Esophagus (tissue), 2 donors: ENCODE results near the gene GPR39. TPM values are rescaled to one million over a fixed set of nuclear protein-coding genes. Genes with fewer than 3 reads are reported as not detected.

Experiments
- H3K27ac ChIP-seq, 2 donors: one replicate each; pipeline ENCODE4 v1.5.1; 2013; ENCODE audit warnings: low read depth in 2 of 2, mild to moderate bottlenecking in 2 of 2, inconsistent platforms in 1 of 2, low read length in 1 of 2, moderate library complexity in 1 of 2
- H3K27me3 ChIP-seq, 2 donors: one replicate each; pipeline ENCODE4 v1.6.1; 2013; ENCODE audit warnings: low read length in 2 of 2, control low read depth in 1 of 2, mild to moderate bottlenecking in 1 of 2; ENCODE audit not compliant: insufficient read depth in 2 of 2, control insufficient read depth in 1 of 2
- H3K36me3 ChIP-seq, 2 donors: one replicate each; pipeline ENCODE4 v1.6.1; 2013; ENCODE audit warnings: low read length in 1 of 2; ENCODE audit not compliant: control insufficient read depth in 2 of 2, insufficient read depth in 2 of 2
- H3K4me1 ChIP-seq, 2 donors: one replicate each; pipeline ENCODE4 v1.6.1; 2013; ENCODE audit warnings: low read length in 1 of 2; ENCODE audit not compliant: control insufficient read depth in 2 of 2, insufficient read depth in 2 of 2
- H3K4me3 ChIP-seq, 2 donors: one replicate each; pipeline ENCODE4 v1.5.1; 2013; ENCODE audit warnings: low read length in 2 of 2, mild to moderate bottlenecking in 2 of 2, low read depth in 1 of 2, moderate library complexity in 1 of 2
- H3K9me3 ChIP-seq, 2 donors: one replicate each; pipeline ENCODE4 v1.6.1; 2013; ENCODE audit warnings: mild to moderate bottlenecking in 2 of 2, low read depth in 1 of 2, low read length in 1 of 2, moderate library complexity in 1 of 2; ENCODE audit not compliant: control insufficient read depth in 2 of 2, insufficient read depth in 1 of 2
- WGBS, 2 donors: extraction: QIAGEN DNeasy Blood & Tissue Kit; methylation state at CpG; one replicate each; pipeline ENCODE4 v1.1.7; 2013; 5-methylcytosine and 5-hydroxymethylcytosine counted together
- polyA plus RNA-seq, 2 donors: library from polyadenylated mRNA; stranded (reverse); fragments of 200-250 nt; gene quantifications; one replicate each; pipeline ENCODE4 v1.2.3, GENCODE V29; 2013
- donor health status: healthy with polysubstance abuse.
- donor health status: Bipolar disorder and iron deficiency.

GPR39 gene
- polyA plus RNA-seq, 2 donors, result 0.65 to 0.93 TPM

- H3K4me3 ChIP-seq, result no peak overlapping the region
- peaks cover 0 to 2% of the 10 kb centered on the region in 2 donors for H3K27me3 ChIP-seq
- H3K36me3 ChIP-seq, result no peaks in the 10 kb centered on the region
- no peak overlapping the region for H3K27ac ChIP-seq
- H3K4me1 ChIP-seq, result peaks cover 0 to 3% of the 10 kb centered on the region in 2 donors
- H3K9me3 ChIP-seq, result no peaks in the 10 kb centered on the region
- WGBS, 2 donors, result 85 to 87% methylated on average over 4 of the region's 4 CpGs
Observed at GRCh38 chr2:132607426-132608090, 191.0 kb downstream of the GPR39 start.

- peaks cover 0 to 3% of the 10 kb centered on the region in 2 donors for H3K4me1 ChIP-seq
- no peaks in the 10 kb centered on the region for H3K9me3 ChIP-seq
- peaks cover 0 to 2% of the 10 kb centered on the region in 2 donors for H3K27me3 ChIP-seq
- WGBS, 2 donors, result 69 to 76% methylated on average over 6 of the region's 6 CpGs
- no peaks in the 10 kb centered on the region for H3K36me3 ChIP-seq
- H3K27ac ChIP-seq, result no peak overlapping the region
- no peak overlapping the region for H3K4me3 ChIP-seq
Observed at GRCh38 chr2:132608311-132608710, 191.7 kb downstream of the GPR39 start.

GRCh38 chr2:132609101-132609890, 192.7 kb downstream of the GPR39 start:
- Histone ChIP-seq H3K4me3 (no peak overlapping the region), H3K4me1 (peaks cover 0 to 3% of the 10 kb centered on the region in 2 donors), H3K27ac (no peak overlapping the region), H3K36me3 (no peaks in the 10 kb centered on the region), H3K9me3 (no peaks in the 10 kb centered on the region), H3K27me3 (peaks cover 0 to 2% of the 10 kb centered on the region in 2 donors)
- WGBS, 2 donors, result 79 to 90% methylated on average over 8 of the region's 8 CpGs

GRCh38 chr2:132611719-132612118, 195.1 kb downstream of the GPR39 start:
- no peaks in the 10 kb centered on the region for H3K9me3 ChIP-seq
- no peak overlapping the region for H3K4me3 ChIP-seq
- no peaks in the 10 kb centered on the region for H3K36me3 ChIP-seq
- no peak overlapping the region for H3K27ac ChIP-seq
- 66 to 71% methylated on average over 2 of the region's 2 CpGs for WGBS, 2 donors
- H3K27me3 ChIP-seq, result no peaks in the 10 kb centered on the region
- no peaks in the 10 kb centered on the region for H3K4me1 ChIP-seq

DNA sequence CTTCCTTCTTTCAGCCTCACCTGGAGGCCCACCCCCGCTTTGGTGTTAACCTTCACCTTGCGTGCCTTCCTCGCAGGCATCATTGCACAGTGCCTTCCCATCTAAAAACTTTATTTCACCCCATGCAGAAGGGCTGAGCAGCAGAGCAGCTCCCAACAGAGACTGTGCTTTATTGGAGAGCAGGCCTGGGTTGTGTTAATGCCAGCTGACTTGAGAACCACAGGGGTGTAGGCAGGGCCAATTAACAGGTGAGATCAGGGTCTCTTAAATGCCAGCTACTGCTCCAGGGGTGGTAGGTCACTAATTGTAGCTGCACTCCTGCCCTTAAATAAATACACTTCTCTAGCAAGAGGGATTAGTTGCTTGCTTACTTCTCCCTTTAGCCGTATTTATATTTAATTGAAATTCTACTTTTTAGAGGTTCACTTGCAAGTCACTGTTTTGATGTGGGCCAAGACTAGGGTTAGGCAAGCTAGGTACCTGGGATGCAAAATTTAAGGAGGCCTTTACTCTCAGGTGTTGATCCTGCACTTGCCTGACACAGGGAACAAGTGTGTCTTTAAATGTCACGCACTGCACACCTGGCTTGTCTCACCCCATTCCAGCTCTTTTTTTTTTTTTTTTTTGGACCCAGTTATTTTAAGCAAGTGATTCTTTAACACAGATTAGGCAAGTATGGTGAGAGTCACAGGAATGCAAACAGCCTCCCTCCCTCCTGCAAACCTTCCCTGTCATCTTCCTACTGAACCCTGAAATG, 198.9 kb downstream of the GPR39 start:
- no peaks in the 10 kb centered on the region for H3K9me3 ChIP-seq
- H3K4me3 ChIP-seq, result no peak overlapping the region
- no peak overlapping the region for H3K27ac ChIP-seq
- WGBS, 2 donors, result 80 to 86% methylated on average over 5 of the region's 5 CpGs
- no peaks in the 10 kb centered on the region for H3K36me3 ChIP-seq
- peaks cover 0 to 3% of the 10 kb centered on the region in 2 donors for H3K4me1 ChIP-seq
- H3K27me3 ChIP-seq, result no peaks in the 10 kb centered on the region

DNA sequence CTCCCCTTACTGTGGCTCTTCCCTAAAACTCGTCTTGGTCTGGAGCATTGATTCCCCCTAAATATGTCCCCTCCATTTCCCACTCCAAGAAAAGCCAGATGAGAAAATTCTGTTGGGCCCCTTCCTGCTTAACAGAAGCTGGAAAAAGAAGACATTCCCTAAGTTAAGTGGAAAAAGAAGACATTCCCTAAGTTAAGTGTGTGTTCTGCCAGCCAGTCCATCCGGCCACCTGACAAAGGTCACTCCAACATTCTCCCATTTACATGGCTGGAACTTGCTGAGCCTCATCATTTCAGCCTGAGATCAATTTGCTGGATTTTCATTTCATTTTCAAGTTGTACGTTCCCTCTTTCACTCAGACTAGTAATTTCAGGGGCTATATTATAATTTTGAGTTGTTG, 201.4 kb downstream of the GPR39 start:
- H3K4me1 ChIP-seq, result peaks cover 0 to 5% of the 10 kb centered on the region in 2 donors
- H3K27me3 ChIP-seq, result no peaks in the 10 kb centered on the region
- H3K9me3 ChIP-seq, result no peaks in the 10 kb centered on the region
- 67 to 84% methylated on average over 3 of the region's 3 CpGs for WGBS, 2 donors
- H3K27ac ChIP-seq, result no peak overlapping the region
- H3K36me3 ChIP-seq, result no peaks in the 10 kb centered on the region
- H3K4me3 ChIP-seq, result no peak overlapping the region

- Histone ChIP-seq H3K27me3 (no peaks in the 10 kb centered on the region), H3K27ac (no peak overlapping the region), H3K9me3 (no peaks in the 10 kb centered on the region), H3K4me1 (peaks cover 0 to 5% of the 10 kb centered on the region in 2 donors), H3K36me3 (no peaks in the 10 kb centered on the region), H3K4me3 (no peak overlapping the region)
- WGBS, 2 donors, result 84 to 89% methylated on average over 7 of the region's 7 CpGs
Observed at GRCh38 chr2:132618734-132619133, 202.1 kb downstream of the GPR39 start.

GRCh38 chr2:132620115-132620514, 203.5 kb downstream of the GPR39 start:
- no peaks in the 10 kb centered on the region for H3K9me3 ChIP-seq
- 43 to 48% methylated on average over 2 of the region's 2 CpGs for WGBS, 2 donors
- H3K36me3 ChIP-seq, result no peaks in the 10 kb centered on the region
- no peaks in the 10 kb centered on the region for H3K27me3 ChIP-seq
- H3K27ac ChIP-seq, result no peak overlapping the region
- no peak overlapping the region for H3K4me3 ChIP-seq
- H3K4me1 ChIP-seq, result peaks cover 0 to 5% of the 10 kb centered on the region in 2 donors

GRCh38 chr2:132621131-132621875, 204.7 kb downstream of the GPR39 start:
- Histone ChIP-seq H3K4me3 (no peak overlapping the region), H3K27ac (peak overlapping the region in 1 of 2 donors; percentile 16), H3K4me1 (peaks cover 0 to 5% of the 10 kb centered on the region in 2 donors), H3K9me3 (no peaks in the 10 kb centered on the region), H3K27me3 (no peaks in the 10 kb centered on the region), H3K36me3 (no peaks in the 10 kb centered on the region)
- WGBS, 2 donors, result 51 to 53% methylated on average over 8 of the region's 8 CpGs
